Stimulated activated CD8-positive, alpha-beta memory T cell treated with anti-CD3 and anti-CD28 coated beads, Interleukin-12 subunit alpha, Interleukin-12 subunit beta, amount 100 ng/mL, for 4 hours (primary cell): ENCODE data around the gene SLC22A23.

Experiments used
- DNase-seq: peaks from one replicate; pipeline ENCODE4 v3.0.0-alpha.2; 2020; ENCODE audit warnings: low read depth

Gene SLC22A23

DNA sequence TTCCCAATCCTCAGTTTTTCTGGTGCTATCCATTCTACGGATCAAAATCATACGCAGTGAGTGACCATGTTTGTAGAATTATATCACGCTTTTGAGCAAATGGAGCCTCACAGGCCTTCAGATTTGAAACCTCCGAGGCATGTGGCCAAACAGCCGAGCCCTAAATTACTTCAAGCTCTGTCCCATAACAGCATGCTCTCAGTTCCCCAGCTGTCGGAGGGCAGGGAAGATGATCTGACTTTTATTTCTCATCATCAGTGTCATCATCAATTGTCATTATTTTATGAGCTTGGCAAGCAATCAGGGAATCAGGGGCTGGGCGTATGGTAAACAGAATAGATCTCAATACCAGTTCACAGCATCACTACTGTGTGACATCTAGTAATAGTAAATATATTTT is 124.9 kb downstream of the SLC22A23 start:
- no peak for DNase-seq

GRCh38 chr6:3331494-3331893 is 125.4 kb downstream of the SLC22A23 start:
- DNase-seq, result no peak

DNA sequence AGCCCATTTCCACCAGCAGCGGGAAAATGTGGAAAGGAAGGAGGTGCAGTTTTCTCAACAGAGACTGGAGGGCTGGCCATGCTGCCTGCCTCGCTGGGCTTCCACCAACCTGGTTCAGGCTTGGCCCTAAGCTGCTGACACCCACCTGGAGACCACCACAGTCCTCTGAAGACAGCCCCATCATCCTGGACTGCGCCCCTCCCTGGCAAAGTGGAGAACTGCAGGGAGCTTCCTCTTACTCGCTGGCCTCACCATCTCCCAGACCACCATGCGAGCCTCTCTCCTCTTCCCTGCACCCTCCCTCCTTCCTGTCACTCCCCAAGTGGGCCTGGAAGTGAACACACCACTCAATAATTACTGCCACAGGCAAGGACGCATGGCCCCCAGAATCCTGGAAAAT is 126.7 kb downstream of the SLC22A23 start:
- DNase-seq, result no peak

DNA sequence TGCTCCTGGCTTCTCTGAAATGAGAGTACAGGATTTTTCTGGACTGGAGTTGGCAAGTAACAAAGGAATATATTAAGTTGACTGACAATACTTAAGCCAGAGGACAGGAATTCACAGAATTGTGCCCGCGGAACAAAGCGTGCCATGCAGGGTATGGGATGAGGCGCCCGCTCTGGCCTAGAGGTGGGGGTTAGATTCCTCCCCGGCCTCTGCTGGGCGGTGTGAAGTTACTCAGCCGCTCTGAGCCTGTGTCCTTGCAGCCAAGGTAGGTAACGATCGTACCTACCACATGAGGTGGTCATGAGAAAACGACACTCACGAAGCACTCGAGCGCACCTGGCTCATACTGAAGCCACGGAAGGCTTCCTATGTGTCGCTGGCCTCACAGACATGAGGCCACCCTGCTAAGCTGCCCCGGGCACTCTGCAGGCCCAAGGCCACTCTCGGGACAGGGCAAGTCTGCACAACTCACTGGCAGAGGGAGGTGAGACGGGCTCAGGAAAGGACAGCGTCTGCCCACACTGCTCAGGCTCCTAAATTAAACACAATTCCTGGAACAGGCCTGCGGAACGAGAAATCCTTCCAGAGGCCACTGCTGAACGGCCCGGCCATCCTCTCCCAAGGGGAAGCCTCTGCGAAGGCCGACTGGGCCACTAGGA is 127.3 kb downstream of the SLC22A23 start:
- no peak for DNase-seq

GRCh38 chr6:3328796-3329195 is 128.1 kb downstream of the SLC22A23 start:
- DNase-seq, result no peak

- no peak for DNase-seq
Observed at GRCh38 chr6:3328145-3328544, 128.7 kb downstream of the SLC22A23 start.

DNA sequence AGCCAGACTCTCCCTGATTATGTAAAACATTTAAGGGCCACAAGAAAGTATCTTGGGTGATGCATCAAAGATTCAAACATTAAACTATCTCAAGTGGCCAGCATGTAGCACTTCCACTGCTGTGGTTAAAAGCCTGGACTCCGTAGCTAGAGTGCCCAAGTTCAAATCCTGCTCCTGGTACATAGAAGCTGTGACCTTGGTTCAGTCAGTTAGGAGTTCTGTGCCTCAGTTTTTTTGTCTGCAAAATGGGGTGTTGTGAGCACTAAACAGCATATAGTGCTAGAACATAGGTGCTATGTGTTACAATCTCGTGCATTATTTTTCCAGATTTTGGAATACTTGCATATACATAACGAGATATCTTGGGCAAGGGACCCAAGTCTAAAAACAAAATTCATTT is 129.4 kb downstream of the SLC22A23 start:
- DNase-seq, result no peak

- DNase-seq, result no peak
Observed at GRCh38 chr6:3326981-3327380, 129.9 kb downstream of the SLC22A23 start.

- no peak for DNase-seq
Observed at GRCh38 chr6:3326184-3326971, 130.5 kb downstream of the SLC22A23 start.

DNA sequence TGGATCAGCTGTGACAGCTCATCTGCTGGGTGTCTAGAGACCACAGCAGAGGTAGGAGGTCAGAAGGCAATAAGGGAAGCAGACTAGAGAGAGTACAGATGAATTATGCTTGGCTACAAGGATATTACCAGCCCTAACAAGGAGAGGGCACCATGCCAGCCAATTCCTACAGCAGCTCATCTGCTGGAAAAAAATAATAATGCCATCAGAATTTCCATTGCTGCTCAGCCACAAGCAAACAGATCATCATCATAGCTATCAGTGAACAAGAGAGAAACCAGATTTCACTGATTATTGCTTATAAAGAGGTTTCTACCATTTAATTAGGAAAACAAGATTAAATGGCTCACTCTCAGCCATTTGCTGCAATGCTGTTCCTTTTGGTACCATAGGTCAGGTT is 131.6 kb downstream of the SLC22A23 start:
- no peak for DNase-seq

DNA sequence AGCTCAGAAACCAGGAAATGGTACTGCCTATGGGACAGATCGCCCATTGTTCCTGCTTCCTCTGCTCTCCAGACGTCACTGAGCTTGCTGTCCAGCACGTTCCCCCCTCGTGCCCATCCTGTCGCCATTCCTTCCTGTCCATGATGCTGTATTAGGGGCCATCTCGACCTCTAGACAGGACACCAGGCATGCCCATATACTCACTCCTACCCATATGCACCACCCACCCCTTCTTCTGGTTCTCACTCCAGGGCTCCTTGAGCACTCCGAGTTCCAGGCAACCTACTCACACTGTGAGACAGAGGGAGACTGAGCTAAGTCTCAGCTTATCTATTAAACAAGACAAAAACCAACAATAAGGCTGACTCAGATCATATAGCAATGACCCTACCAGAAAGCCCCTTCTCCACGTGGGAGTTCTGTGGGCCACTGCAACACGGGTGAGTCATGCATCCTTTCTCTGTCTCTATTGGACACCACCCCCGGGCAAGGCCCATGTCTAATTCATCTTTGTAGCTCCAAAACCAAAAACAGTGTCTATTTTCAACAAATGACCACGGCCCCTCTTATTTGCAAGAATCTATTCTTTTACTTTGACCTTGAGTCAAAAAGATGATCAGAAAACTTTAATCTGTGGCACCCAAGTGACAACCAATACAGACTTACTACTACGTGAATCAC is 132.4 kb downstream of the SLC22A23 start:
- no peak for DNase-seq

DNA sequence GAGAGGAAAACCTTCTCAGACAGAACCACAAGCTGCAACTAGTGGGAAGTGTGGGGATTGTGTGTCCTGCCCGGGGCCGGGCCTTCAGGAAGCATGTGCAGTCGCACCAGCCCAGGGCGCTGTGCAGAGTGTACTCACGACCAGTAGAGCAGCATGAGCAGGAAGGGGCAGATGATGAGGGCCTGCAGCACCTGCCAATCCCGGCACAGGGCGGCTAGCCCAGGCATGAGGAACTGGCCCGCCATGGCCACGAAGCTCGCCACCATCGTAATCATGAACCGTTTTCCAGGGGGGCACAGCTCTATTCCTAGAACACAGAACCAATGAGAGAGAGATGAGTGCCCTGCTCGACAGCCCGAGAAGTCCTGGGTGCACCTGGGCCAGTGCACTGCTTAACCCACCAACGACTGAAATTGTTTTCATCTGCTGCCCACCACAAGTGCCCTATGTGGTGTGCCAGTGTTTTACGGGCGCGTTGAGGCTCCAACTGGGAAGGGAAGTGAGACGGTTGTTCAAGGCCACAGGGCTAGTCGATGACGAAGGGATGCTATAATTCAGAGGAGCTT is 133.1 kb downstream of the SLC22A23 start:
- DNase-seq, result no peak

DNA sequence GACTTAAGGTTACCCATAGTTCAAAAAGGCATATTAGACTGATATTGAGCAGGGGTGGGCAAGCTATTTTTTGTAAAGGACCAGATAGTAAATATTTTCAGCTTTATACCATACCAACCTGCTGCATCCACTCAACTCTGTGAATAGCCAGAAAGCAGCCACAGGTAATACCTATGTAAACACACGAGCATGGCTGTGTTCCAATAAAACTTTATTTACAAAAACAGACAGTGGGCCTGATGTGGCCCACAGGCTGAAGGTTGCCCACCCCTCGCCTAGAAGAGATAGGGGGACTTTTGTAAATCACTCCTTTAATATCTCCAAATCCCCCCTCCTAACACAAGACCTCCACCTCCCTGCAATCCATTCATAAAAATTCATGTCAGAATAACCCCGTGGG is 133.7 kb downstream of the SLC22A23 start:
- no peak for DNase-seq

DNA sequence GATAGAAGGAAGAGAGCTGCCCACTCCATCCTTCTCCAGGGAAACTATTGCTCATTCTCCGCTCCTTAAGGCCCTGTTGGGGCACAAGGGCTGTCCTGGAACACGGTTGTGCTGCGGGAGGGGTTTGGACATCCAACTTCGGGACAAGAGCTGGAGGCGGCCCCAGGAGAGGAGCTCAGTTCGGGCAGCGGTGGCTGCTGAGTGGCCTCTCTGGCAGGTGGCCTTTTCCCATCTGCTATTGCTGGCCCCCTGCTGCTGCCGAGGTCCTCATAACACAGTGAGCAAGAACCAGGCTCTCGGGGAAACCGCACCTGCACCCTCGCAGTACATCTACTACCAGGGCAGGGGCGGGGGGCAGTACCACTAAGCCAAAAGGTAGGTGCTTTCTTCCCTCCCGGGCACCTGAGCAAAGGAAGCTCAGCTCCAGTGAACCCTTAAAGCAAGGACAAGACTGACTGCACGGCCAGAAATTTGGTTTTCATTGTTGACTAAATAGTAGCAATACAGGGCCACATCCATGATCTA is 134.4 kb downstream of the SLC22A23 start:
- no peak for DNase-seq

DNA sequence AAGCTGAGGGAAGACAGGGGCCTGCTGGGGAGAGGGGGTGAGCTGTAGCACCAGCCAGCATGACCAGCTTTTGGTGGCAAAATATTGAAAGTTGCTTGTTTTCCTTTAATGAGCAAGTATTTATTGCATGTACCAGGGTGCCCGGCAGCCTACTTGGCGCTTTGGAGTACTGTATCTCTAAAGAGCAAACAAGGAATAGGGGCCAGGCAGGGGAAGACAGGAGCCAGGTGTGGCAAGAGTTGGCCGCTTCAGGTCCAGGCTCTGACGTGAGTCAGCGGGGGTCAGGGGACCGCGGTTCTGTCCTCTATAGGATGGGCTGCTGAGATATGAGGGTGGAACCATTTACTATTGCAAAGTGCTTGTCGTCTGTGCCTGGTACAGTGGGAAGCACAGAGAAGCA is 135.0 kb downstream of the SLC22A23 start:
- DNase-seq, result no peak

DNA sequence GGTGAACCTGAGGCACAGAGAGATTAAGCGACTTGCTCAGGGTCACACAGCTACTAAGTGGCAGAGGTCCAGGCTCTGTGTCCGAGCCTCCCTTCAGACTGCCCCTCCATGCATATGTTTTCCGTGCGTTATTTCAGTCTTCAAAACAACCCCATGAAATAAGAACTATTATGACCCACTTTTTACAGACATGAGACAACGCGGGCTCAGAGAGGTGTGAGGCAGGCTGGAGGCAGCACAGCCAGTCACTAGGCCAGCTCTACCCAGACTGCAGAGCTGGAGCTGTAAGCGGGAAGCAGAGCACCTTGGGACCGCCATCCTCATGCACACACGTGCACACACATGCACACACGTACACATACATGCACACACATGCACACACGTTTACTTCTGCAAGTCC is 135.8 kb downstream of the SLC22A23 start:
- no peak for DNase-seq

DNA sequence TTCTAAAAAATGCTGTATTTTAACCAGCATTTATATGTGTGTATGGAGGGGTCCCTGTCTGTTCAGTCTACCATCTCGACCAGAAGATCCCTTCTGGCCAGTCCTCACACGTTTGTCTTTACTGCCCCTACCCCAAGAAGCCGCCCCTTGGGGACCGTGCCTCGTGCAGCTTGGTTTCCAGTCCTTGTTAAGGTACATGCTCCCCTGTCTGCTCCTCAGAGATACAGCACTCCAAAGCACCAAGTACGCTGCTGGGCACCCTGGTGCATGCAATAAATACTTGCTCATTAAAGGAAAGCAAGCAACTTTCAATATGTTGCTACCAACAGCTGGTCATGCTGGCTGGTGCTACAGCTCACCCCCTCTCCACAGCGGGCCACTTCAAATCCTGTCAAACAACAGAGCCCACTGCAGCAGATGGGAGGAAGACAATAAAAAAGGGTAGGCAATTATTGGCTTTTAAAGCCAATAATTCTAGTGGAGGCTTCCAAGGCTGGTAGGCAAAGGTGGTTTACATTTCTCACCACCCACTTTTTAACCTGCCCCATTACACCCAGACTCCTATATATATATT is 136.5 kb downstream of the SLC22A23 start:
- DNase-seq, result no peak

DNA sequence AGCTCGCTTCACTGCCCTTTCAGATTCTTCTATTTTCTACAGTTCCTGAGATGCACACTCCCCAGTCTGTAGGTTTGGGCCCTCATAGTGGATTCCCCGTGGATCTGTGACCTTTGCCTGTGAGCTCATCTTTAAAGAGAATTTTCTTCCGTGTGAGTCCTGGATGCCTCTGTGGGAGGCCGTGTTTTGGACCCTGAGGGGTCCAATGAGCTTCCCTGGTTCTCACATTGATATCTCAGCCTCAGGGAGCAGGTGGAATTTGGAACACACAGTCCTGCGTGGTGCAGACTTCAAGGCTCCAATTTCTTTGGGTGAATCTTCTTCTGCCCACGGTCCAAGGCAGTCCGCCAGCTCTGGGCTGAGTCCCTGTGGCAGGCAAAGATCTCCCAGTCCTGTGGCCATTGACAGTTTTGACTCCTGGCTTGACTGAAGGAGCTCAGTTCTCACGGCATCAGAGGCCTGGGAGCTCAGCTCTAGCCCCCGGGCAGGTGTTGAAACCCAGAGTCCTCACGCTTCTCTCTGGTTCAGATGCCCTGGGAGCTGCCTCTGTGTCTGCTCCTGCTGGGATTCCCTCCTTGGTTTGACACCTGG is 137.1 kb downstream of the SLC22A23 start:
- no peak for DNase-seq

- DNase-seq, result no peak
Observed at GRCh38 chr6:3318821-3319540, 137.9 kb downstream of the SLC22A23 start.

DNA sequence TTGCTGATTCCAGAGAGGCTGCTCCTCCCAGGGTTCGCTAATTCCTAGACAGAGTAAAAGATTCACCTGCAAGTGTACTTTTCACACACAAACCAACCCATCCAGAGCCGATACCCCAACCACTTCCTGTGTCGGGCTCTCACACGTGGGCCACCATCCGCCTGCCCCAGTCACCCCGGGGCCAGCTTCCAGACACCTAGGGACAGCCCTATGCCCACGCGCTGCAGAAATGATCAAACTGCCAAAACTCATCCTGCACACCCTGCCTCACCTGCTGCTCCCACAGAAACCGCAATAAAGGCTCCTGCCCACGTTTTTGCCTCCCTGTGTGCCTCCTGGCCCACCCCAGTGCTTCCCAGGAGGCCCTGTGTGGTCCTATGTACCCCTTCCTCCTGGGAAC is 138.6 kb downstream of the SLC22A23 start:
- no peak for DNase-seq

- no peak for DNase-seq
Observed at GRCh38 chr6:3317741-3318211, 139.1 kb downstream of the SLC22A23 start.
